Ascending aorta (tissue), 2 donors: Measurements from ENCODE around the gene ADK. TPM values are rescaled to one million over a fixed set of nuclear protein-coding genes. Genes with fewer than 3 reads are reported as not detected.

ENCODE experiments used
- DNase-seq, 2 donors: peaks; one replicate each; pipeline ENCODE4 v3.0.0-alpha.2; 2019; ENCODE audit warnings: low spot score in 2 of 2
- H3K27ac ChIP-seq, 2 donors: fragments of 200-600 bp; sonication (generic); one replicate each; pipeline ENCODE4 v1.5.1; 2016 to 2017; ENCODE audit warnings: mild to moderate bottlenecking in 1 of 2
- H3K27me3 ChIP-seq: fragments of 200-600 bp; sonication (generic); one replicate; pipeline ENCODE4 v1.5.1; 2017
- H3K36me3 ChIP-seq, 2 donors: fragments of 200-600 bp; sonication (generic); one replicate each; pipeline ENCODE4 v1.5.1; 2016
- H3K4me1 ChIP-seq, 2 donors: fragments of 200-600 bp; sonication (generic); one replicate each; pipeline ENCODE4 v1.5.1; 2016 to 2017; ENCODE audit warnings: mild to moderate bottlenecking in 1 of 2
- H3K4me3 ChIP-seq, 2 donors: fragments of 200-600 bp; sonication (generic); one replicate each; pipeline ENCODE4 v1.5.1; 2016 to 2017; ENCODE audit warnings: mild to moderate bottlenecking in 1 of 2
- H3K9me3 ChIP-seq, 2 donors: fragments of 200-600 bp; sonication (generic); one replicate each; pipeline ENCODE4 v1.5.1; 2016
- intact Hi-C: fragments of 100-400 bp; cut with DNase I; formaldehyde crosslinking; loops from one replicate; pipeline ENCODE4 v1.15.1; 2023
- total RNA-seq: library from RNA; depleted of rRNA; stranded (reverse); fragments of >200 nt; gene quantifications from one replicate; pipeline ENCODE4 v1.1.0, GENCODE V29; 2016
- TF ChIP-seq, protein P1 (sequence below), 3 experiments: fragments of 200-600 bp in 2 of 3; fragments of 450-650 bp in 1 of 3; sonication (generic) in 2 of 3; IDR thresholded peaks; one replicate each; pipeline ENCODE4 v1.5.1; 2016 to 2019; ENCODE audit warnings: antibody characterized with exemption in 3 of 3, mild to moderate bottlenecking in 1 of 3, moderate library complexity in 1 of 3

The ADK gene
- total RNA-seq, 1 donor from 2014 or later: 2.4 TPM

DNA sequence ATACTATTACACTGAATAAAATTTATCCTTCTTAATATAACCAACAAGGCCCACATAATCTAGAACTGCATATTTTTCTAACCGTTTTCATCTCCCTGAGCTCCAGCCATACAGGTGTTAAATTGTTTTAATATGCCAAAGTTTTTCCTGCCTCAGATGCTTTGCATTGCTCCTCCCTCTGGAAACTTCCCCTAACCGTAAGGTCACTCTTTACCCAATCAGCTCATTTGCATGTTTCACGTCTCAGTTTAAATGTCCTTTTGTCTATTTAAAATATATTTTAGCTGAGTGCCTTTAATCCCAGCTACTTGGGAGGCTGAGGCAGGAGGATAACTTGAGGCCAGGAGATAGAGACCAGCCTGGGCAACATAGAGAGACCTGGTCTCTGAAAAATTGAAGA lies 228.5 kb downstream of the ADK start:
- no peak overlapping the region for H3K4me3 ChIP-seq
- no peak overlapping the region for H3K27ac ChIP-seq
- no peaks in the 10 kb centered on the region for H3K27me3 ChIP-seq
- H3K36me3 ChIP-seq: no peaks in the 10 kb centered on the region
- intact Hi-C loops: no loop called here
- no peaks in the 10 kb centered on the region for H3K4me1 ChIP-seq
- TF ChIP-seq, protein P1, sequence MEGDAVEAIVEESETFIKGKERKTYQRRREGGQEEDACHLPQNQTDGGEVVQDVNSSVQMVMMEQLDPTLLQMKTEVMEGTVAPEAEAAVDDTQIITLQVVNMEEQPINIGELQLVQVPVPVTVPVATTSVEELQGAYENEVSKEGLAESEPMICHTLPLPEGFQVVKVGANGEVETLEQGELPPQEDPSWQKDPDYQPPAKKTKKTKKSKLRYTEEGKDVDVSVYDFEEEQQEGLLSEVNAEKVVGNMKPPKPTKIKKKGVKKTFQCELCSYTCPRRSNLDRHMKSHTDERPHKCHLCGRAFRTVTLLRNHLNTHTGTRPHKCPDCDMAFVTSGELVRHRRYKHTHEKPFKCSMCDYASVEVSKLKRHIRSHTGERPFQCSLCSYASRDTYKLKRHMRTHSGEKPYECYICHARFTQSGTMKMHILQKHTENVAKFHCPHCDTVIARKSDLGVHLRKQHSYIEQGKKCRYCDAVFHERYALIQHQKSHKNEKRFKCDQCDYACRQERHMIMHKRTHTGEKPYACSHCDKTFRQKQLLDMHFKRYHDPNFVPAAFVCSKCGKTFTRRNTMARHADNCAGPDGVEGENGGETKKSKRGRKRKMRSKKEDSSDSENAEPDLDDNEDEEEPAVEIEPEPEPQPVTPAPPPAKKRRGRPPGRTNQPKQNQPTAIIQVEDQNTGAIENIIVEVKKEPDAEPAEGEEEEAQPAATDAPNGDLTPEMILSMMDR (IDR thresholded peaks at IDR 0.05): no peak
- DNase-seq: no peak
- no peaks in the 10 kb centered on the region for H3K9me3 ChIP-seq

DNA sequence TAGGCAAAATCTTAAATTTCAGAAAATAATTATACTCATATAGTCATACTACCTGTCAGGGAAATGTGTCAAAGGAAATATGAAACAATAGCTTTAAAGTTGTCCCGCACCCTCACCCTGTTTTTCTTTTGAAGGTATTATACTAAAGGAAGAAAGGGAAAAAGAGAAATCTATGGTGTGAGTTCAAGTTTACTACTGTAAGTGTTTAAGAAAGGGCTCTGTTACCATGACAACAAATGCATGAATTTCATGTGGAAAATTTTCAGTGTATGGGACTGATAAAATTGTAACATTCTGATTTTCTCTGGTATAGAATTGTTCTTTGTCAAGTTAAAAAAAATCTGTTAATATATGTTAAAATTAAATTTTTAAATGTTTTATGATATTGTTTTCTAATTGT lies 229.8 kb downstream of the ADK start:
- no peak for DNase-seq
- H3K27ac ChIP-seq: no peak overlapping the region
- H3K4me3 ChIP-seq: no peak overlapping the region
- intact Hi-C loops: loop anchor here (10.0 kb wide), 1 partner anchor 116 kb away; no protein-coding TSS in a partner anchor
- H3K9me3 ChIP-seq: no peaks in the 10 kb centered on the region
- TF ChIP-seq, protein P1 (IDR thresholded peaks at IDR 0.05): no peak
- H3K4me1 ChIP-seq: no peaks in the 10 kb centered on the region
- H3K36me3 ChIP-seq: no peaks in the 10 kb centered on the region
- no peaks in the 10 kb centered on the region for H3K27me3 ChIP-seq

DNA sequence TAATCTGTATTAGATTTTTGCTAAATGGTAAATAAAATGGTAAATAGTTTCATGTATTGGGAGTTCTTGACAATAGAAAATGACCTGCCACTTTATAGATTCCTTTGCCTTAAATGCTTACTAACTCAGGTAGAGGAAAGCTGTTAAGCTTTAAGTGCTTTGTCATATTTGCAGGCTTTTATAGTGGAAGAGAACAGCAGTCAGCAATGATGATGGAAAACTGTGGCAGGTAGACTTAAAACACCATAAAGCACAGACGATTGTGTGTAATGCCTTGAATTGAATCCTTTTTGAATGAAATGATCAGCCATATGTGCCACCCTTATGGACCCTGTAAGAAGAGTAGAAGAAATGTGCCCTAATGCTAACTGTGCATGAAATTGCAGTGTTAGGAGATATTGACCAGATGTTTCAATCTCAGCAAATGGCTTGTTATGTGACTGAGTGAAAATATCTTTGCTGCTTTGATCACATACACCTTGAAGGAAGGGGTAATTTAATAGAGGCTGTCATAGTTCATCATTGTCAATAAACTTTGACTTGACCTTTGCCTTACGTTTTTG lies 230.4 kb downstream of the ADK start:
- TF ChIP-seq, protein P1 (IDR thresholded peaks at IDR 0.05): no peak
- Histone ChIP-seq H3K4me1 (no peaks in the 10 kb centered on the region), H3K27me3 (no peaks in the 10 kb centered on the region), H3K27ac (no peak overlapping the region), H3K36me3 (no peaks in the 10 kb centered on the region), H3K4me3 (no peak overlapping the region), H3K9me3 (no peaks in the 10 kb centered on the region)
- no peak for DNase-seq
- intact Hi-C loops: loop anchor here (10.0 kb wide), 1 partner anchor 117 kb away; no protein-coding TSS in a partner anchor

DNA sequence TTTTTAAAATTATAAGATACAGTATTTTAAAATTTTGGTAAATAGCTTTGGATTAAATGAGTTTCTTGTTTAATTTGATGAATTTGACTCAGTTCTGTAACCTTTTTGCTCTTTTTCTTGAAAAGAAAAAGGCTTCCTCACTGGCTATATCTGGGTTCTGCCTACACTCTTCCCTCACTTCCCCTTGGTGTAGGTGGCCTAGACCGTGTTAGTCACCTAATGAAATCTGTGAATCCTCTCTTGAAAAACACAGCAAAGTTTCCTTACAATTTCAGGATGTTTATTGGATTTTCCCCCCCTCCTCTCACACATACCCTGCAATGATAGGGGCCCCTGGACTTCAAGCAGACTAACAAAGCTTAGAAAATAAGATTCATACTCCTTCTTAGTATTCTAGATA lies 231.6 kb downstream of the ADK start:
- no peak for DNase-seq
- Histone ChIP-seq H3K27me3 (no peaks in the 10 kb centered on the region), H3K36me3 (no peaks in the 10 kb centered on the region), H3K4me1 (no peaks in the 10 kb centered on the region), H3K9me3 (no peaks in the 10 kb centered on the region), H3K27ac (no peak overlapping the region), H3K4me3 (no peak overlapping the region)
- intact Hi-C loops: loop anchor here (10.0 kb wide), 1 partner anchor 118 kb away; no protein-coding TSS in a partner anchor
- TF ChIP-seq, protein P1 (IDR thresholded peaks at IDR 0.05): no peak

DNA sequence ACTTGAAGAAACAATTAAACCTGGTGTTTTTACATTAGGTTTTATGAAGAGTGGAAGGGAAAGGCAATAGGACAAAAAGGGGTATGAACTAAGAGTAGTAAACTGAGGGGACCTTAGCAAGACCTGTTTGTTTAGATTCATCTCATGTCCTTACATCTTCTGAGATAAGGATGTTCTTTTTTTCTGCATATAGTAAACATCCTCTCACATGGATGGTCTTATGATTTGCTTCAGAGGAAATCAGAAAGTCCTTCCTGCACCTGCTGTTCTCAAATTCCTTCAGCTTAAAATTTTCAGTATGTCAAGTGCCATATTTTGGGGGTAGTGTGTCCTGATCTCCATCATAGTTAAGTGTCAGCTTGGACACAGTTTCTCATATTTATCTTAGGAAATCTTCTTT lies 232.6 kb downstream of the ADK start:
- Histone ChIP-seq H3K4me3 (no peak overlapping the region), H3K36me3 (no peaks in the 10 kb centered on the region), H3K9me3 (no peaks in the 10 kb centered on the region), H3K4me1 (no peaks in the 10 kb centered on the region), H3K27me3 (no peaks in the 10 kb centered on the region), H3K27ac (no peak overlapping the region)
- no peak for DNase-seq
- intact Hi-C loops: loop anchor here (10.0 kb wide), 1 partner anchor 119 kb away; no protein-coding TSS in a partner anchor
- TF ChIP-seq, protein P1 (IDR thresholded peaks at IDR 0.05): no peak
